CD14-positive monocyte (primary cell): ENCODE results near the gene BCL2A1. TPM values are rescaled to one million over a fixed set of nuclear protein-coding genes. Genes with fewer than 3 reads are reported as not detected.

Experiments used
- DNase-seq, 3 donors: peaks; one replicate each; pipeline ENCODE4 v3.0.0-alpha.2; 2011 to 2022
- H2AFZ ChIP-seq: 2 replicates; pipeline ENCODE4 v1.6.0; 2012; ENCODE audit warnings: mild to moderate bottlenecking, low read depth, low read length, inconsistent platforms; ENCODE audit not compliant: insufficient read depth, poor library complexity, severe bottlenecking
- H3K27ac ChIP-seq, 2 donors: 1 replicate in 1 of 2; 2 replicates in 1 of 2; pipeline ENCODE4 v1.5.1; 2012 to 2013; ENCODE audit warnings: low read length in 2 of 2, control low read depth in 1 of 2, inconsistent platforms in 1 of 2, low read depth in 1 of 2, mild to moderate bottlenecking in 1 of 2
- H3K27me3 ChIP-seq, 2 donors: one replicate each; pipeline versions ENCODE4 v1.6.0 to v1.6.1; 2011 to 2013; ENCODE audit warnings: low read length in 2 of 2; ENCODE audit not compliant: control insufficient read depth in 2 of 2, insufficient read depth in 2 of 2
- H3K36me3 ChIP-seq, 2 donors: replicated peaks in 1 of 2; 1 replicate in 1 of 2; 2 replicates in 1 of 2; pipeline versions ENCODE4 v1.5.1 to v1.6.1; 2012 to 2013; ENCODE audit warnings: low read length in 2 of 2, control low read depth in 1 of 2, inconsistent platforms in 1 of 2, mild to moderate bottlenecking in 1 of 2; ENCODE audit not compliant: insufficient read depth in 2 of 2, control insufficient read depth in 1 of 2
- H3K4me1 ChIP-seq, 2 donors: 1 replicate in 1 of 2; 2 replicates in 1 of 2; pipeline versions ENCODE4 v1.5.1 to v1.6.1; 2012 to 2013; ENCODE audit warnings: low read length in 2 of 2, control low read depth in 1 of 2, inconsistent platforms in 1 of 2, mild to moderate bottlenecking in 1 of 2, moderate library complexity in 1 of 2; ENCODE audit not compliant: insufficient read depth in 2 of 2, control insufficient read depth in 1 of 2
- H3K4me2 ChIP-seq: replicated peaks from 2 replicates; pipeline ENCODE3; 2012; ENCODE audit warnings: low read length, moderate library complexity, mild to moderate bottlenecking; ENCODE audit not compliant: poor library complexity, severe bottlenecking; ENCODE audit errors: extremely low read depth
- H3K4me3 ChIP-seq, 3 experiments: fragments of 200-600 bp in 1 of 3; sonication (generic) in 1 of 3; replicated peaks in 1 of 3; 1 replicate in 2 of 3; 2 replicates in 1 of 3; pipeline ENCODE4 v1.5.1; 2011 to 2013; ENCODE audit warnings: low read length in 3 of 3, mild to moderate bottlenecking in 3 of 3, control low read depth in 2 of 3, low read depth in 2 of 3, inconsistent platforms in 1 of 3, moderate library complexity in 1 of 3
- H3K79me2 ChIP-seq: 2 replicates; pipeline ENCODE4 v1.6.0; 2012; ENCODE audit warnings: mild to moderate bottlenecking, control low read depth, inconsistent platforms, low read length, moderate library complexity; ENCODE audit not compliant: insufficient read depth
- H3K9ac ChIP-seq: 2 replicates; pipeline ENCODE4 v1.6.0; 2017; ENCODE audit warnings: low read length, mild to moderate bottlenecking; ENCODE audit not compliant: insufficient read depth, poor library complexity, severe bottlenecking
- H3K9me3 ChIP-seq, 2 donors: replicated peaks in 1 of 2; 1 replicate in 1 of 2; 2 replicates in 1 of 2; pipeline versions ENCODE4 v1.5.1 to v1.6.1; 2012 to 2013; ENCODE audit warnings: low read length in 2 of 2, control low read depth in 1 of 2; ENCODE audit not compliant: control insufficient read depth in 1 of 2, insufficient read depth in 1 of 2
- H4K20me1 ChIP-seq: 2 replicates; pipeline ENCODE4 v1.6.0; 2012; ENCODE audit warnings: mild to moderate bottlenecking, low read length, control low read depth, moderate library complexity; ENCODE audit not compliant: insufficient read depth
- H3K27ac Mint-ChIP-seq, 7 donors: one replicate each; pipeline ENCODE4 v1.8.0; 2020; ENCODE audit warnings: mild to moderate bottlenecking in 7 of 7, mixed read lengths in 7 of 7, moderate library complexity in 6 of 7, inconsistent platforms in 2 of 7
- H3K27me3 Mint-ChIP-seq, 3 donors: one replicate each; pipeline ENCODE4 v1.8.0; 2021 to 2022; ENCODE audit warnings: low read depth in 3 of 3, mild to moderate bottlenecking in 3 of 3, mixed read lengths in 3 of 3, moderate library complexity in 3 of 3, inconsistent platforms in 1 of 3
- H3K36me3 Mint-ChIP-seq, 2 donors: one replicate each; pipeline ENCODE4 v1.8.0; 2020; ENCODE audit warnings: mixed read lengths in 2 of 2, inconsistent platforms in 1 of 2, mild to moderate bottlenecking in 1 of 2
- H3K4me1 Mint-ChIP-seq: one replicate; pipeline ENCODE4 v1.8.0; 2020; ENCODE audit warnings: mild to moderate bottlenecking, mixed read lengths
- H3K4me3 Mint-ChIP-seq, 2 donors: one replicate each; pipeline ENCODE4 v1.8.0; 2020; ENCODE audit warnings: mild to moderate bottlenecking in 2 of 2, mixed read lengths in 2 of 2, moderate library complexity in 1 of 2
- H3K9me3 Mint-ChIP-seq, 7 donors: one replicate each; pipeline ENCODE4 v1.8.0; 2020 to 2022; ENCODE audit warnings: mixed read lengths in 7 of 7, mild to moderate bottlenecking in 6 of 7, moderate library complexity in 6 of 7, inconsistent platforms in 2 of 7
- WGBS: methylation state at CpG from one replicate; pipeline ENCODE4 v1.1.5; 2013; ENCODE audit warnings: missing lambda C conversion rate; ENCODE audit not compliant: insufficient coverage; 5-methylcytosine and 5-hydroxymethylcytosine counted together
- intact Hi-C, 2 donors: fragments of 100-400 bp; cut with micrococcal nuclease; formaldehyde crosslinking; loops; one replicate each; pipeline versions ENCODE4 v1.15.0 to v1.15.1; 2023
- polyA plus RNA-seq, 3 donors: library from polyadenylated mRNA; depleted of rRNA in 1 of 3; unstranded in 2 of 3; stranded (reverse) in 1 of 3; fragments of 300-500 nt in 2 of 3; fragments of >200 nt in 1 of 3; fragmentation: Illumina TruSeq in 2 of 3; gene quantifications; 1 replicate in 2 of 3; 2 replicates in 1 of 3; pipeline ENCODE4 v1.2.3, GENCODE V29; 2012 to 2021
- TF ChIP-seq, protein P1 (sequence below): fragments of 200-600 bp; IDR thresholded peaks from one replicate; pipeline ENCODE4 v1.8.0; 2022; ENCODE audit warnings: antibody characterized with exemption, mild to moderate bottlenecking

The BCL2A1 gene
- polyA plus RNA-seq, 3 donors, result 277 to 465 (median 350) TPM

DNA sequence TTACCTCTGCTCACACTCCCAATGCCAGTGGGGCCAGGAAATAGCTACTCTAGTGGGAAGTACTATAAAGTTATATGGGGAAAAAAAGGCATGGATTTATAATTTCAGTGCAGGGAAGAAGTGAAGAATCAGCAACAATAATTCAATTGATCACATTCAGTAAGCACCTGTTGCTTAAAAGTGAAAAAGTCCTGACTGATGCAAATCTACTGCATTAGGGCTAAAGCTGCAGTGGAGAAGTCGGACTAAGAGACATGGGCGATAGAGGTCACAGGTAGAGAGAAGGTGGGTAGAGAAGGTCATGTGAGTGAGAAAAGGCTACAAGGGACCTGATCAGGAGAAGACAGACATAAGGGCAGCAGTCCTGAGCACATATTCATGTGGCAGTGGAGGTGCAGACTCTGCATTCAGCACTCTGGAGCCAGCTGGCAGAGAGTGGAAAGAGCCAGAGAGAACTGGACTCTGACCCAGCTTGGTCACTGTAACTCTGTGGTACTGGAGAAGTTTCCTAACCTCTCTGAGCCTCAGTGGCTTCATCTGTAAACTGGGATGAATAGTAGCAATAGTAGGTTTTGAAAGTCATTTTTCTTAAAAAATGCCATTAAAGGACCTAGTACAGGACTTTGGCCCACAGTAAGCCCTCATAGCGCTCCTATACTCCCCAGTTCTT is 17.6 kb upstream of the BCL2A1 start:
- no peak for DNase-seq
- Mint-ChIP-seq H3K9me3 (peaks cover 0 to 3% (median 0%) of the 10 kb centered on the region in 7 donors), H3K4me1 (peaks cover 44% of the 10 kb centered on the region), H3K27me3 (no peaks in the 10 kb centered on the region), H3K36me3 (peaks cover 0 to 3% of the 10 kb centered on the region in 2 donors), H3K27ac (peak overlapping the region in 6 of 7 donors; percentile 87 to 95 (median 92)), H3K4me3 (no peak overlapping the region)
- no peak overlapping the region for H3K9ac ChIP-seq
- no peaks in the 10 kb centered on the region for H3K9me3 ChIP-seq
- 100% methylated on average over 2 of the region's 3 CpGs for WGBS
- H3K4me3 ChIP-seq, result no peak overlapping the region
- TF ChIP-seq, protein P1, sequence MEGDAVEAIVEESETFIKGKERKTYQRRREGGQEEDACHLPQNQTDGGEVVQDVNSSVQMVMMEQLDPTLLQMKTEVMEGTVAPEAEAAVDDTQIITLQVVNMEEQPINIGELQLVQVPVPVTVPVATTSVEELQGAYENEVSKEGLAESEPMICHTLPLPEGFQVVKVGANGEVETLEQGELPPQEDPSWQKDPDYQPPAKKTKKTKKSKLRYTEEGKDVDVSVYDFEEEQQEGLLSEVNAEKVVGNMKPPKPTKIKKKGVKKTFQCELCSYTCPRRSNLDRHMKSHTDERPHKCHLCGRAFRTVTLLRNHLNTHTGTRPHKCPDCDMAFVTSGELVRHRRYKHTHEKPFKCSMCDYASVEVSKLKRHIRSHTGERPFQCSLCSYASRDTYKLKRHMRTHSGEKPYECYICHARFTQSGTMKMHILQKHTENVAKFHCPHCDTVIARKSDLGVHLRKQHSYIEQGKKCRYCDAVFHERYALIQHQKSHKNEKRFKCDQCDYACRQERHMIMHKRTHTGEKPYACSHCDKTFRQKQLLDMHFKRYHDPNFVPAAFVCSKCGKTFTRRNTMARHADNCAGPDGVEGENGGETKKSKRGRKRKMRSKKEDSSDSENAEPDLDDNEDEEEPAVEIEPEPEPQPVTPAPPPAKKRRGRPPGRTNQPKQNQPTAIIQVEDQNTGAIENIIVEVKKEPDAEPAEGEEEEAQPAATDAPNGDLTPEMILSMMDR, result no peak
- peaks cover 35 to 38% of the 10 kb centered on the region in 2 donors for H3K4me1 ChIP-seq
- no peaks in the 10 kb centered on the region for H4K20me1 ChIP-seq
- no peaks in the 10 kb centered on the region for H3K79me2 ChIP-seq
- no peaks in the 10 kb centered on the region for H3K36me3 ChIP-seq
- peak overlapping the region in 1 of 2 donors; percentile 77 for H3K27ac ChIP-seq
- no peak overlapping the region for H2AFZ ChIP-seq
- no peak overlapping the region for H3K4me2 ChIP-seq
- H3K27me3 ChIP-seq, result no peaks in the 10 kb centered on the region
- intact Hi-C loops, result no loop called here

DNA sequence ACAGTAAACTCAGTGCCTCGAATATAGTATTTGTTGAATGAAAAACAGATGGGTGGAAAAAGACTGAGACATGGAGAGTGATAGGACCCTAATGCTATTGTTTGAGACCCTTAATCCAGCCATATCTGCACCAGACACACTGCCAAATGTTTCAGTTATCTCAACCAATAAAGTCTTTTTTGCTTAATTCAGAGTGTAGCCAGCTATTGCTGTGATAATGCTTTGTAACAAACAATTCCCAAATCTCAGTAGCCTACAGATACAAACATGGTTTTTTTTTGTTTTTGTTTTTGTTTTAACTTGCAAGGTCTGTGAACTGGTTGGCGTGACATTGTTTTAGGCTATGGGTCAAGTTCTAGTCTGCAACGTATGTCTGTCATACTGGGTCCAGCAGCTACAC is 17.0 kb upstream of the BCL2A1 start:
- Histone ChIP-seq H3K4me3 (no peak overlapping the region), H4K20me1 (no peaks in the 10 kb centered on the region), H3K27ac (no peak overlapping the region), H2AFZ (no peak overlapping the region), H3K9ac (no peak overlapping the region), H3K9me3 (no peaks in the 10 kb centered on the region), H3K4me1 (peaks cover 40% of the 10 kb centered on the region in 2 donors), H3K36me3 (no peaks in the 10 kb centered on the region), H3K27me3 (no peaks in the 10 kb centered on the region), H3K4me2 (no peak overlapping the region), H3K79me2 (no peaks in the 10 kb centered on the region)
- Mint-ChIP-seq H3K9me3 (peaks cover 0 to 3% (median 0%) of the 10 kb centered on the region in 7 donors), H3K27ac (peak overlapping the region in 3 of 7 donors; percentile 46 to 87 (median 59)), H3K36me3 (peaks cover 0 to 3% of the 10 kb centered on the region in 2 donors), H3K27me3 (no peaks in the 10 kb centered on the region), H3K4me3 (no peak overlapping the region), H3K4me1 (peaks cover 46% of the 10 kb centered on the region)
- 100% methylated on average over 2 of the region's 3 CpGs for WGBS
- intact Hi-C loops, result no loop called here
- TF ChIP-seq, protein P1, result no peak
- no peak for DNase-seq
